Calu3 (cell line): ENCODE results near the gene ESR2. TPM values are rescaled to one million over a fixed set of nuclear protein-coding genes. Genes with fewer than 3 reads are reported as not detected.
A peak's percentile ranks its signal among the peaks of the same experiment; 100 is the strongest.
"Not testable (repeated sequence)": the region's sequence is repeated elsewhere in the genome, so short reads cannot be mapped to it uniquely, and the experiment has no call there.

Experiments
- BruUV-seq: library from RNA; stranded (reverse); fragments of 400-500 nt; replicated peaks from 2 replicates; lab custom pipeline; 2021; lab: Mats Ljungman, UMichigan
- CTCF ChIA-PET: fragments of 300-600 bp; sonication (Branson Sonifier 250); formaldehyde crosslinking; loops from one replicate; lab custom pipeline; 2022; ENCODE audit warnings: antibody characterized with exemption; lab: Charles Lee
- DNase-seq: peaks from one replicate; pipeline ENCODE4 v3.0.0; 2022
- H3K27ac Mint-ChIP-seq: one replicate; pipeline ENCODE4 v1.8.0; 2022; ENCODE audit warnings: mixed read lengths; ENCODE audit not compliant: unreplicated experiment
- H3K27me3 Mint-ChIP-seq: one replicate; pipeline ENCODE4 v1.8.0; 2022; ENCODE audit warnings: mixed read lengths; ENCODE audit not compliant: unreplicated experiment
- H3K36me3 Mint-ChIP-seq: one replicate; pipeline ENCODE4 v1.8.0; 2022; ENCODE audit warnings: mild to moderate bottlenecking, moderate library complexity, mixed read lengths; ENCODE audit not compliant: insufficient read depth, unreplicated experiment
- H3K4me1 Mint-ChIP-seq: one replicate; pipeline ENCODE4 v1.8.0; 2022; ENCODE audit warnings: mild to moderate bottlenecking, low read depth, mixed read lengths; ENCODE audit not compliant: unreplicated experiment
- H3K4me3 Mint-ChIP-seq: one replicate; pipeline ENCODE4 v1.8.0; 2022; ENCODE audit warnings: mild to moderate bottlenecking, low read depth, moderate library complexity, mixed read lengths; ENCODE audit not compliant: unreplicated experiment
- H3K9me3 Mint-ChIP-seq: one replicate; pipeline ENCODE4 v1.8.0; 2022; ENCODE audit warnings: low read depth, mixed read lengths; ENCODE audit not compliant: unreplicated experiment
- CTCF ChIP-seq: fragments of 200-600 bp; IDR thresholded peaks from one replicate; pipeline ENCODE4 v1.8.0; 2022; ENCODE audit warnings: antibody characterized with exemption; ENCODE audit not compliant: unreplicated experiment
- intact Hi-C: fragments of 100-400 bp; cut with micrococcal nuclease; formaldehyde crosslinking; loops from one replicate; pipeline ENCODE4 v1.10.0; 2022; ENCODE audit not compliant: unreplicated experiment
- total RNA-seq: library from RNA; stranded (reverse); gene quantifications from 2 replicates; pipeline ENCODE4 v1.2.3, GENCODE V29; 2022

ESR2 gene
- total RNA-seq, 1 experiment from 2014 or later, result not detected

- Mint-ChIP-seq H3K4me1 (peaks cover 10% of the 10 kb centered on the region), H3K27me3 (no peaks in the 10 kb centered on the region), H3K36me3 (no peaks in the 10 kb centered on the region), H3K27ac (no peak overlapping the region), H3K4me3 (no peak overlapping the region), H3K9me3 (no peaks in the 10 kb centered on the region)
- DNase-seq, result no peak
- TF ChIP-seq CTCF, result no peak
- CTCF ChIA-PET, result no interaction called here
- intact Hi-C loops, result no loop called here
- no TSS peak for BruUV-seq
Measured at GRCh38 chr14:64324461-64324860, 30.3 kb upstream of the ESR2 start.

DNA sequence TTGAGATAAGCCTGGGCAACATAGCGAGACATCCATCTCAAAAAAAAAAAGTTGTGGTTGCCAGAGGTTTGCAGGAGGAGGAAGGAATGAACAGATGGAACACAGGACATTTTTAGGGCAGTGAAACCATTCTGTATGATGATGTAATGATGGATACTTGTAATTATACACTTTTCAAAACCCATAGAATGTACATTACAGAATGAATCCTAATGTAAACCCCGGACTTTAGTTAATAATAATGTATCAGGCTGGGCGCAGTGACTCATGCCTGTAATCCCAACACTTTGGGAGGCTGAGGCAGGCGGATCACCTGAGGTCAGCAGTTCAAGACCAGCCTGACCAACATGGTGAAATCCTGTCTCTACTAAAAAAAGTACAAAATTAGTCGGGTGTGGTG, 26.2 kb upstream of the ESR2 start:
- DNase-seq, BruUV-seq, H3K4me1 Mint-ChIP-seq, H3K4me3 Mint-ChIP-seq, CTCF ChIA-PET, H3K9me3 Mint-ChIP-seq, H3K27ac Mint-ChIP-seq, H3K36me3 Mint-ChIP-seq, H3K27me3 Mint-ChIP-seq, intact Hi-C loops: not testable (repeated sequence)

GRCh38 chr14:64318695-64319094, 24.5 kb upstream of the ESR2 start:
- H3K9me3 Mint-ChIP-seq, H3K27me3 Mint-ChIP-seq, H3K4me3 Mint-ChIP-seq, H3K27ac Mint-ChIP-seq, CTCF ChIA-PET, DNase-seq, intact Hi-C loops, BruUV-seq, H3K4me1 Mint-ChIP-seq, H3K36me3 Mint-ChIP-seq: not testable (repeated sequence)

GRCh38 chr14:64303471-64303917, 9.3 kb upstream of the ESR2 start:
- peak; percentile 46 for TF ChIP-seq CTCF
- Mint-ChIP-seq H3K27me3 (no peaks in the 10 kb centered on the region), H3K36me3 (no peaks in the 10 kb centered on the region), H3K9me3 (no peaks in the 10 kb centered on the region), H3K4me3 (no peak overlapping the region), H3K4me1 (no peaks in the 10 kb centered on the region), H3K27ac (no peak overlapping the region)
- CTCF ChIA-PET, result interaction anchor here (0.5 to 1.0 kb wide), 8 partner anchors 9 to 1460 kb away, joined by 3 to 5 read pairs (median 4); partner anchors contain the start of gene ESR2
- no peak for DNase-seq
- intact Hi-C loops, result loop anchor here (5.0 kb wide), 1 partner anchor 241 kb away; no protein-coding TSS in a partner anchor
- BruUV-seq, result no TSS peak

GRCh38 chr14:64298773-64299172, 4.6 kb upstream of the ESR2 start:
- Mint-ChIP-seq H3K4me3 (no peak overlapping the region), H3K36me3 (peaks cover 5% of the 10 kb centered on the region), H3K27me3 (no peaks in the 10 kb centered on the region), H3K27ac (no peak overlapping the region), H3K4me1 (no peaks in the 10 kb centered on the region), H3K9me3 (no peaks in the 10 kb centered on the region)
- no peak for DNase-seq
- CTCF ChIA-PET, result interaction anchor here (0.6 to 0.7 kb wide), 2 partner anchors 182 to 522 kb away, joined by 3 read pairs; no protein-coding TSS in a partner anchor
- TF ChIP-seq CTCF, result no peak
- BruUV-seq, result no TSS peak
- intact Hi-C loops, result no loop called here
